ENCODE results near the gene MSH2.
"Not testable (repeated sequence)": the region's sequence is repeated elsewhere in the genome, so short reads cannot be mapped to it uniquely, and the experiment has no call there.

MSH2 gene
- long read RNA-seq, donor 1, transcript MSH2-201 (16 exons, 3,307 nt) = major isoform, 10 of 36 reads
- long read RNA-seq, donor 1, partial matches to known transcripts = 26 of 36 reads
- long read RNA-seq, donor 1, other reads (novel, unspliced or antisense) = 0 of 36 reads
- long read RNA-seq, donor 2, partial matches to known transcripts = 8 of 11 reads
- long read RNA-seq, donor 2, other reads (novel, unspliced or antisense) = 0 of 11 reads
- long read RNA-seq, donor 3, partial matches to known transcripts = 0 of 4 reads
- long read RNA-seq, donor 3, other reads (novel, unspliced or antisense) = 0 of 4 reads
- long read RNA-seq, donor 4, partial matches to known transcripts = 0 of 4 reads
- long read RNA-seq, donor 4, other reads (novel, unspliced or antisense) = 0 of 4 reads
- long read RNA-seq, donor 5, full-length matches to known transcripts = 15 of 20 reads
- long read RNA-seq, donor 5, partial matches to known transcripts = 5 of 20 reads
- long read RNA-seq, donor 5, other reads (novel, unspliced or antisense) = 0 of 20 reads
- long read RNA-seq, donor 6, transcript MSH2-201 (16 exons, 3,307 nt) = major isoform, 7 of 14 reads
- long read RNA-seq, donor 6, partial matches to known transcripts = 7 of 14 reads
- long read RNA-seq, donor 6, other reads (novel, unspliced or antisense) = 0 of 14 reads
- long read RNA-seq, donor 7, transcript MSH2-201 (16 exons, 3,307 nt) = major isoform, 12 of 23 reads
- long read RNA-seq, donor 7, partial matches to known transcripts = 11 of 23 reads
- long read RNA-seq, donor 7, other reads (novel, unspliced or antisense) = 0 of 23 reads
- long read RNA-seq, donor 8, transcript MSH2-201 (16 exons, 3,307 nt) = major isoform, 5 of 5 reads
- long read RNA-seq, donor 8, partial matches to known transcripts = 0 of 5 reads
- long read RNA-seq, donor 8, other reads (novel, unspliced or antisense) = 0 of 5 reads

DNA sequence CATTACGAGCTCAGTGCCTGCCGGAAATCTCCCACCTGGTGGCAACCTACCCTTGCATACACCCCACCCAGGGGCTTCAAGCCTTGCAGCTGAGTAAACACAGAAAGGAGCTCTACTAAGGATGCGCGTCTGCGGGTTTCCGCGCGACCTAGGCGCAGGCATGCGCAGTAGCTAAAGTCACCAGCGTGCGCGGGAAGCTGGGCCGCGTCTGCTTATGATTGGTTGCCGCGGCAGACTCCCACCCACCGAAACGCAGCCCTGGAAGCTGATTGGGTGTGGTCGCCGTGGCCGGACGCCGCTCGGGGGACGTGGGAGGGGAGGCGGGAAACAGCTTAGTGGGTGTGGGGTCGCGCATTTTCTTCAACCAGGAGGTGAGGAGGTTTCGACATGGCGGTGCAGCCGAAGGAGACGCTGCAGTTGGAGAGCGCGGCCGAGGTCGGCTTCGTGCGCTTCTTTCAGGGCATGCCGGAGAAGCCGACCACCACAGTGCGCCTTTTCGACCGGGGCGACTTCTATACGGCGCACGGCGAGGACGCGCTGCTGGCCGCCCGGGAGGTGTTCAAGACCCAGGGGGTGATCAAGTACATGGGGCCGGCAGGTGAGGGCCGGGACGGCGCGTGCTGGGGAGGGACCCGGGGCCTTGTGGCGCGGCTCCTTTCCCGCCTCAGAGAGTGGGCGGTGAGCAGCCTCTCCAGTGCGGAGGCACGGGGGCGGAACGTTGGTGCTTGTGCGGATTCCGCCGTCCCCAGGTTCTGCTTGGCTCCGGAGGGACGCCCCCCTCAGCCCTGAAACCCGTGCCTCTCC is at the start of gene MSH2:
MSH2 (plus strand) TSS at position 352 of the 804 bp plus-strand sequence; CDS start at position 388, 36 bp downstream.
- peak; percentile 92 for DNase-seq

DNA sequence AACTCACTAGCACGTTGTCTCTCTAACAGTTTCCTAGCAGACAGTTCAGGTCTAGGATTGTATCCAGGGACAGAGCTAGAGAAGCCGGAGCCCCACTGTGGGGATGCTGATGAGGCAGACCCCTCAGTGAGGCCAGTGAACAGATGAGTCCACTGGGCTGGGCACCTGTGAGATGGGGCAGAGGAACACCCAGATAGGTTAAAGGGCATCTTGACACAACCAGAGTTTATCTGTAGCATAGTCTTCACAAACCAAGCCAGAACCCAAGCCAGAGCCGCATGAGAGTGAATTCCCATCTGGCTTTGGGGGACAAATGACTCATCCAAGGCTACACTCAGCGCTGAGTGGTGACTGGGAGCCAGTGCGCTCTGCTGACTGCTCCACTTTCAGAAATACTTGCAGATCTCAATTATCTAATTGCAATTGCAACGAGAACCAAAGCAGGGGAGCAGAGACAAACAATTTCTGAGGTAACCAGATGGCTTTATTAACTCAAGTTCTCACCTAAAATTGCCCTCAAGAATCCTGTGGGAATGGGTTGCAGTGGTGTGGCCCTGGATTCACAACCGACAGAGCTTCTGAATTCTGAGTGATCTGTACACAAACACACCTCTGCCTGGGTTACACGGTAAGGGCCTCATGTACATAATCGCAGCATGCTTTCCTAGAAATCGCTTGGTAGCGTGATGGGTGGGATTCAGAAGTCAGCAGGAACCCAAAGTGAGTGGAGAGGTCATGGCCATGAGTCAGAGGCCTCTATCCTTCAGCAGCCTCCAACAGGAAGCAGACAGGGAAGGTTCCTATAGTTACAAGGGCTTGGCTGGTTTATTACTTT is 48.7 kb upstream of the MSH2 start:
- DNase-seq = no peak

DNA sequence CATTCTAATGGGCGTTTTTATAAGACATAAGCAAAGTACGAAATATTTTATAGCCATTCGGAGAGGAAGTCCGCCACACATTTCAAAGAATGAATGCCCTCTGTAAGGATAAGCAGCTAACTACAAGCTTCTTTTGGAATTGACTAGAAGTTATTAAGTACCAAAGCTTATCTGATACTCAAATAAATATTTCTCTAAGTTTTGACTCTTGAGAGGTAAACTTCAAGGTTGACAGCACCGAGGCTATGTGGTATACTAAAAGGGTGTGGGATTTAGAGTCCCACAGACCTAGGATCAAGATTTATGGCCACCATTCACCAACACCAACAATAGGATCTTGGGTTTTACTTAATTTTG is 48.1 kb upstream of the MSH2 start:
- DNase-seq = no peak

DNA sequence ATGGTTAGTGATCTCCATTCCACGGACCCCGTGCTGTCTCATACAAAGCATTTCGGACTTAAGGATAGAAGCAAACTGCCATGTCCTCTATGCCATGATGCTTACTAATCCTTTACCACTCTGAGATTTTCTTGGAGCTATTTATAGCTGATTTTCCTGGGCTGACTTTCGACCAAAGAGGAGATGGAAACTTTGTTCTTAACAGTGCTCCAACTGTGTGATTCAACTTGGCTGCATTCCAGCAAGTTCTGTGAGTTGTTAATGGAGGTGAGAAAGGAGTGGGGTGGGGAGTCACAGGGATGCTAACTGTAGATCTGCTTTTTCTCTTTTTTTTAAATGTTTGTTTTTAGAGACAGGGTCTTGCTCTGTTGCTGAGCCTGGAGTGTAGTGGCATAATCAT is 45.5 kb upstream of the MSH2 start:
- DNase-seq = no peak

DNA sequence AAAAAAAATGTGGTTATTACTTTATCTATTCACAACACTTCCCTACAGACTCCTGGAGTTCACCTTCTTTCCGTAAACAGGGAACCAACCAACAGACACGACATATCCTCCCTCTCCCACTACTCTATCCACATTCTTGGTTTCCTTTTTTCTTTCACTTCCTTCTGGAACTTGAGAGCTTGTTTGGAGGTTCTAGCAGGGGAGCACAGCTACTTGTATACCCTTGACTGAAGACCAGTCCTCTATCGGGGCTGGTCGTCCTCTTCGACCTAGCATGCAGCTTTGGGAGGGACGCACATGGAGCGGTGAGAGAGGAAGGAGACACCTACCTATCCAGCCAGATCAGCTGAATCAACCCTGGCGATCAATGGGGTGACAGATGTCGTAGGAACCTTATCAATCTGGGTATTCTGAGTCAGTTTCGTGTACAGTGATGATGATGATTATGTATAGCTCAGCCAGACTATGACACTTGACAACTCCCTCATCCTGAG is 43.5 kb upstream of the MSH2 start:
- no peak for DNase-seq

DNA sequence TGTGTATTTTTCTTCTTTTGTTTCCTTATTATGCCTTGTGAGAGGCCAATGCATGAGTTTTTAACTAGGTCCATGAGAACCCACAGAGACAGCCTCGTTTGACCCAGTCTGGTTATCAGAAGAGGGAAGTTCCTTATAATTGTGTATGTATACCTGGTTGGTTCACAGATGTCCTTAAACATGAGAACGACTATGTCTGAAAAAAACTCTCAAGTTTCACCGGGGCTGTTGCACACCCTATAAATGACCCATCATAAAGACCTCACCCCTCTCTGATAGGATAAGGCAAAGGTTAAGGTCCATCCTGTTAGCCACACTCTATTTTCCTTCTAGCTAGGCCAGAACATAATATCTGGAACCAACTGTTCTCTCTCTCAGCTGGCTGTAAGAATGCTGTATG is 42.7 kb upstream of the MSH2 start:
- no peak for DNase-seq

DNA sequence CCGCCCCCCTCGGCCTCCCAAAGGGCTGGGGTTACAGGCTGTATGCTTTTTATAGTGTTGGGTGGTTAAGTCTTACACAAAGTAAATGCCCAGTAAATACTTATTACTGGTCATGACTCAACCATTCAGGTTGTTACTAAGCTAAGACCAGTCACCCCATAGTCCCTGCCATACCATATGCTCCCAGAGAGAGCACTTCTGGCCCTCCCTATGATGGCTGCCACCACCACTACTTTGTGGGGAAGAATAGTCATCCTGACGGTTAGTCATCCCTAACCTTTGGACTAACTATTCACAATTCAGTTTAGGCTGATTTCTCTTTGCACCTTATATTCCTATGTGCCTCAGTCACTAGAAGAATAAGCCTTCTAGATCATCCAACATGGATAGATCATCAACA is 42.0 kb upstream of the MSH2 start:
- DNase-seq = no peak

DNA sequence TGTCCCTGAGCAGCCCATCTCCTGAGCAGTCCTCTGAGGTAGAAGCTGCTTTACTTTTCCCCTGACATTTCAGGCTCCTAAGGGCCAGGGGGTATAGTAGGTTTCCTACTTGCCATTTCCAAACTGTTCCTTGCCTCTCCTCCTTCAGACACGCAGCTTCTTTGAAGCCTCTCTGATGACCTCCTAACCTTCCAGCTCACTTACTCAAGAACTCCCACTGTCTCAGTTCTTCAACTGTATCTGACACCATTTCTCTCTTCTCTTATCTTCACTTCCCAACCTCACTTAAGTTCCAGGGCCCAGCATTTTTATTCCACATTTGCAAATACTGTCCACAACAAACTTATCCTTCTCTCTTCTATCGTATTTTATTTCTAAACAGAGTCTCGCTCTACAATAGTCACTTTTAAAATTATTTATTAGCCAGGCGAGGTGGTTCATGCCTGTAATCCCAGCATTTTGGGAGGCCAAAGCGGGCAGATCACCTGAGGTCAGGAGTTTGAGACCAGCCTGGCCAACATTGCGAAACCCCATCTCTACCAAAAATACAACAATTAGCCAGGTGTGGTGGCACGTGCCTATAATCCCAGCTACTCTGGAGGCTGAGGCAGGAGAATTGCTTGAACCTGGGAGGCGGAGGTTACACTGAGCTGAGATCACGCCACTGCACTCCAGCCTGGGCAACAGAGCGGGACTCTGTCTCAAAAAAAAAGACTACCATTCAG is 41.3 kb upstream of the MSH2 start:
- DNase-seq = not testable (repeated sequence)

DNA sequence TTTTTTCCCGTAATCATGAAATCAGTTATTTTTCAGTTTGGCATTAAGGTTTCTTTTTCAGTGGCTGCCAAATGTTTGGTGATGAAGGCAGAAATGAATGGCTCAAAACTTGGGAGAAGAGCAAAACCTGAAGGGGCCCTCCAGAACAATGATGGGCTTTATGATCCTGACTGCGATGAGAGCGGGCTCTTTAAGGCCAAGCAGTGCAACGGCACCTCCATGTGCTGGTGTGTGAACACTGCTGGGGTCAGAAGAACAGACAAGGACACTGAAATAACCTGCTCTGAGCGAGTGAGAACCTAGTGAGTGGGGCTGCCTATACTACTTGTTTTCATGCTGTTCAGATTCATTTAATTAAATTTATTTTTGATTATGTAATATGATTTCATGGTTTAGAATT is 29.2 kb upstream of the MSH2 start:
- DNase-seq = no peak

DNA sequence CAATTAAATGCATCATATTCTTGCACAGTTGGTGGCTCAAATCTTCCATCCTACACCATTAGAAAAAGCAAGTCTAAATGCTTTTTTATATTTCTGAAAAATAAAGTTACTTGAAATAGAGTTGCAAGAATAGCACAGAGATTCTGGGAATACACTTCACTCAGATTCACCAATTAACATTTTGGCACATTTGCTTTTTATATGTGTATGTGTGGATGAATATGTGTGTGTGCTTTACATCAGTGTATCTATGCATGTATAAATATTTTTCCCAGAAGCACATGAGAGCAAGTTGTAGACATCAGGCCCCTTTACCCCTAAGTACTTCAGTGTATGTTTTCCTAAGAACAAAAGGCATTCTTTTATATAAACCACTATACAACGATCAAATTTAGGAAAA is 27.6 kb upstream of the MSH2 start:
- no peak for DNase-seq

DNA sequence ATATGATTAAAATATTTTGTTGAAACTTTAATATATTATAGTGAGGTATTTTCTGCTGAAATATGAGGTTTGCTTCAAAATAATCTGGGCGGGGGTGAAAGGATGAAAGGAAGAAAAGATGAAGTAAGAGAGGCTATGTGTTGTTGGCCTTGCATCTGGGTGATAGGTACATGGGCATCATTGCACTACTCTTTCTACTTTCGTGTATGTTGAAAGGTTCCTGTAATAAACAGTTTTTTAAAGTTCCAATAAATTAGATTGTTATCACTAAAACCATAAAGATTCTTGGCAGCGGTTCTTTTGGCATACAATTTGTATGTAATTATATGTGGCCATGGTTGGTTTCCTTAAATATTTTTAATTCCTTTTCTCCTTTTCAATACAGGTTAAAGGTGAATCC is 23.6 kb upstream of the MSH2 start:
- DNase-seq = no peak

DNA sequence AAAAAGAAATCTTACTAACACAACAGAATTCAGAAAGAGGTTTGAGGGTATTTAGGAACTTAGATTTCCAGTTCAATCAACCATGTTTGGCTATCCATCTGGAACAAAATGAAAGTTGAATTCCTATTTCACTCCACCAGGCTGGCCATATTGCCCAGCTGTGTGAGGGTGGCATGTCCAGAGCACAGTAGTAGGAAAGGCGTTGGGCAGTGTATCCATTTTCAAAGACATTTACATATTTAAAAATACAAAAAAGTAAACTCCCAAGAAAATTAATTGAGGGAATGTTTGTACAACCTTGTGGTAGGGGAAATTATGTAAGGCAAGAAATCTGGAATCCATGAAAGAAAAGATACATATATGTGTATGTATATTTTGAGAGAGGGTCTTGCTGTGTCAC is 21.5 kb upstream of the MSH2 start:
- DNase-seq = no peak

DNA sequence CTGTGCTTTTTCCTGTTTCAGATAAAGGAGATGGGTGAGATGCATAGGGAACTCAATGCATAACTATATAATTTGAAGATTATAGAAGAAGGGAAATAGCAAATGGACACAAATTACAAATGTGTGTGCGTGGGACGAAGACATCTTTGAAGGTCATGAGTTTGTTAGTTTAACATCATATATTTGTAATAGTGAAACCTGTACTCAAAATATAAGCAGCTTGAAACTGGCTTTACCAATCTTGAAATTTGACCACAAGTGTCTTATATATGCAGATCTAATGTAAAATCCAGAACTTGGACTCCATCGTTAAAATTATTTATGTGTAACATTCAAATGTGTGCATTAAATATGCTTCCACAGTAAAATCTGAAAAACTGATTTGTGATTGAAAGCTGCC is 16.4 kb upstream of the MSH2 start:
- DNase-seq = no peak

DNA sequence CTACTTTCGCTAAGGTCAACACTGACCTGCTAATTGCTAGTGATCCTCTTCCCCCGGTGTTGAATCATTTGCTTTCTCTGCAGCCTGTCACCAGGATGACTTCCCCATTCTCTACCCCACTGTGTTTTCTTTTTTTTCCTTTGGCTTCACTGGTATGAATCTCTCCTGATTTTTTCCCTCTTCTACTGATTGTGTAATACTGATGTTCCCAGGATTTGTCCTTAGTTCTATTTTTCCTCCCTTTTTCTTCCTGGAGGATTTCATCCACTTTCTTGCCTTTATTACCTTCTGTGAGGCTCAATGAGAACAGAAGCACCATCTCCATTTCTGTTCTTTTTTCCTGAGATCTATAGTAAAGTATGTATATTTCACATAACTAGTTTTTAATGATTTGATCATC is 14.1 kb upstream of the MSH2 start:
- DNase-seq = no peak

DNA sequence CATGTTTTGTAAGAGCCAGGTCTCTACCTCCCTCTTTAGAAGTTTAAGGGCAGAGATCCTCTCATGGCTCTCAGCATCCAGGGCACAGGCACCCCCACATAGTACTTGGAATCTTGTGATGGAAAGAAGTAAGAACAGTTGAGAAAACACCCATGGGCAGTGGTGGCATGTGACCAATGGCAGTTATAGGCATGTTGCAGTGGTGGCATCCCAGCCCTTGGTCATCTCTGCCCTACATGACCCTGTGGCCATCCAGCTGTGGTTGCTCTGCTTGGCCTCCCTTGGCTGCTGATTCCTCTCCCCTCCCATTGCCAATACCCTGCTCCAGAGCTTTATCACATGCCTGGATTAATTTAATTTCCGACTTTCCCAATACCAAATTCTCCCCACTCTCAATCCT is 13.3 kb upstream of the MSH2 start:
- DNase-seq = no peak

DNA sequence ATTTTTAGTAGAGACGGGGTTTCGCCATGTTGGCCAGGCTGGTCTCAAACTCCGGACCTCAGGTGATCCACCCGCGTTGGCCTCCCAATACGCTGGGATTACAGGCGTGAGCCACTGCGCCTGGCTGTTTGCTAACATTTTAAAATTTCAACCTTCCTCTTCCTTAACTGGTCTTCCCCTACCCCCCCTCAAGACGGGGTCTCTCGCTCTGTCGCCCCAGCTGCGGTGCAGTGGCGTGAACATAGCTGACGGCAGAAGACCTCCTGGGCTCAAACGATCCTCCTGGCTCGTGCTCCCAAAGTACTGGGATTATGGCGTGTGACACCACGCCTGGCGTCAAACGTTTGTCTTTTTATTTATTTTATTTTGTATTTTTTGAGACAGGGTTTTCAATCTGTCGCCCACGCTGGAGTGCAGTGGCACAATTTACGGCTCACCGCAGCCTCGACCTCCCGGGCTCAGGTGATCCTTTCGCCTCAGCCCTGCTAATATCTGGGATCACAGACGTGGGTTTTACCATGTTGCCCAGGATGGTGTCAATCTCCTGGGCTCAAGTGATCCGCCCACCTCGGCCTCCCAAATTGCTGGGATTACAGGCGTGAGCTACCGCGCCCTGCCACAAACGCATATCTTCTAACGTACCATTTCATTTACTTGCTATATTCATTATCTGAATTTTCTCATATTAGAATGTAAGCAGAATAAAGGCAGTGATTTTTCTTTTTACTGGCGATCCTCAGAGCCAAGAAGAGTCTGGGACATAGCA is 984 bp upstream of the MSH2 start:
- DNase-seq = peak; percentile 48

DNA sequence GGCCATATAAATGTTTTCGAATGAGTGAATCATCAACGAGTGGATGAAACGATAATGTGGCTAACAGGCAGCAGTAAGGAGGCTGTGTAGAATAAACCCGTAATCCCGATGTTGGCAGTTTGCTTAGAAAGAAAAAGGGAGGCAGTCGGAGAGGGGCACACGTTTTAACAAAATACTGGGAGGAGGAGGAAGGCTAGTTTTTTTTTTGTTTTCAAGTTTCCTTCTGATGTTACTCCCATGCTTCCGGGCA is 476 bp upstream of the MSH2 start:
- no peak for DNase-seq

DNA sequence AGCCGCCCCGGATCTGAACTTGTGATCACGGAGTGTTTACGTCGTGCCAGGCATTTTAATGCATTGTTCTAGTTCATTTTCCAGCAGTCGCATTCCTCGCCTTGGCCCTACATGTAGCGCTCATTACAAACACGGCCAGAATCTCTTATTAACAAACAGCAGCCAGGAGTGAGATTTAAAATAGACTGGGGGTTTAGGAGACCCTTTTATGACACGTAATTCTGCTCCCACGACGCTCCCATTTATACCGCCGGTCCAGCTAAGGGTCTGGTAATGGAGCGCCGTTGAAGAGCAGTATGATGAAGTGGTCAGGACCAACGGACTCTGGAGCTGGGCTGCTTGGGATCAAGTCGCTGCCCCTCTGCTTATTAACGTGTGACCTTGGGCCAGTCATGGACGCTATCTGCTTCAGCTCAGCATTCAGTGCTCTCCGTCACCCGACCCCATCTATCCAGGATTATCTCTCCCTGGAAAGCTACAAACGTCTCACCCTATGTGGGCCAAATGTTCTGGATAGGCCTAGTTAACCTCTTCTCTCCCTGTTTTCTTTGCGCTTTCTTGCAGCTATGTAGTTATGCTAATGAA is 745 bp downstream of the MSH2 start:
- DNase-seq = no peak

DNA sequence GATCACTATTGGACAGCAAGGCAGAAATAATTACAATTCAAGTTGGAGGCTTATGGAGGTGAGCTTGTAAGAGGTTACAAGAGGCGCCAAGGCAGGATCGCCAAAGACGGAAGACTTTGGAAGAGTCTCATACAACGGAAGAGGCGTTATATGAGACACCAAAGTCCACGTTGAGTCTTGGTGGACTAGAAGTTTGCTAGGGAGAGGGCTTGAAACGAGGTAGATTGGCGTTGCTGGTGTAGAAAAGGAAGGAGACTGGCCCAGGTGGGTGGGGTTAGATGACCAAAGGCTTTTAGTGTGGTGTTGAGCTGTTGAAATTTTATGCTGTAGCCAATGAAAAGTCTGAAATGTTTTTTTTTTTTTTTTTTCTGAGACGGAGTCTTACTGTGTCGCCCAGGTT is 1.4 kb downstream of the MSH2 start:
- DNase-seq = no peak

DNA sequence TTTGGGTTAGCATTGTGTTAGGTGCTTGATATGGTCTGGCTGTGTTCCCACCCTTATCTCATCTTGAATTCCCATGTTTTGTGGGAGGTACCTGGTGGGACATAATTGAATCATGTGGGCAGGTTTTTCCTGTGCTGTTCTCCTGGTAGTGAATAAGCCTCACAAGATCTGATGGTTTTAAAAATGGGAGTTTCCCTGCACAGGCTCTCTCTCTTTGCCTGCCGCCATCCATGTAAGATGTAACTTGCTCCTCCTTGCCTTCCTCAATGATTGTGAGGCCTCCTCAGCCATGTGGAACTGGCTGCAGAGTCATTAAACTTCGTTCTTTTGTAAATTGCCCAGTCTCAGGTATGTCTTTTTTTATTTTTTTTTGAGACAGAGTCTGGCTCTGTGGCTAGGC is 2.8 kb downstream of the MSH2 start:
- DNase-seq = no peak

Measured in right kidney (tissue), 9 donors.